ENCODE data around the gene EFCAB8.

Gene EFCAB8

GRCh38 chr20:33009214-33010132 lies 150.8 kb downstream of the EFCAB8 start:
- DNase-seq (ENCODE audit: low read depth): no peak

DNA sequence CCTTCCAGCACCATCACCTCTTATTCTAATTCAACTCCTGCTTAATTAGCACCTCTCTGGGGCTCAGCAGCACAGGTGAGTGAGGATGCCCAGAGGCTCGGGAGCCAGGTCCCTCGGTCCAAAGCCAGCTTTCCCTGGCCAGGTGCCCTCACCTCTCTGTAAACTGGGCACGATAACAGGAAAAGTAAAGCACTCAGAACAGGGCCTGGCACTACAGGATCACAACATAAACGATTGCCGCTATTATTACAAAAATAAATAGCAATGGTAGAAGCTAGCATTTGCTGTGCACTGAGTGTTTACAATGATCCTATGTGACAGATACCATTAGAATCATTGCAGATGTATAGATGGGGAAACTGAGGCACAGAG lies 151.4 kb downstream of the EFCAB8 start:
- no peak for DNase-seq (ENCODE audit: low read depth)

GRCh38 chr20:33010674-33011449 lies 152.1 kb downstream of the EFCAB8 start:
- DNase-seq (ENCODE audit: low read depth): no peak

Data from activated T-helper 9 cell treated with anti-CD3 and anti-CD28 coated beads, Interleukin-2, amount 50 U/mL, for 16 hours (primary cell).